ENCODE measurements around the gene NRBP1.

GRCh38 chr2:27435628-27436027, 7.2 kb downstream of the NRBP1 start:
- TF ChIP-seq TAF1 (IDR thresholded peaks at IDR 0.05; ENCODE audit: low read depth, low read length): no peak
- no peak for TF ChIP-seq GTF2F1 (IDR thresholded peaks at IDR 0.05; ENCODE audit: borderline replicate concordance, low read depth, low read length)
- TF ChIP-seq POLR2A (IDR thresholded peaks at IDR 0.05; ENCODE audit: control extremely low read depth in 1 of 2, low read depth in 2 of 2, low read length in 2 of 2): no peak
- no peak for TF ChIP-seq JUN (IDR thresholded peaks at IDR 0.05; ENCODE audit: low read depth, low read length)
- no peak for TF ChIP-seq EP300 (IDR thresholded peaks at IDR 0.05; ENCODE audit: borderline replicate concordance in 1 of 2, low read depth in 2 of 2, low read length in 2 of 2)
- TF ChIP-seq BACH1 (IDR thresholded peaks at IDR 0.05; ENCODE audit: low read length): no peak
- no peak for TF ChIP-seq CTCF (IDR thresholded peaks at IDR 0.05; ENCODE audit: control extremely low read depth in 1 of 3, insufficient read depth in 1 of 3, low read depth in 1 of 3, low read length in 3 of 3)
- TF ChIP-seq BCL11A (IDR thresholded peaks at IDR 0.05; ENCODE audit: low read depth in 2 of 2, low read length in 2 of 2): no peak

All from H1 (cell line).